Hepatocyte (in vitro differentiated cells): ENCODE data around the gene POLR2E. TPM values are rescaled to one million over a fixed set of nuclear protein-coding genes. Genes with fewer than 3 reads are reported as not detected.
A peak's percentile ranks its signal among the peaks of the same experiment; 100 is the strongest.

Source experiments
- DNase-seq: peaks from one replicate; pipeline ENCODE4 v3.0.0-alpha.2; 2016; ENCODE audit warnings: low spot score
- H2AFZ ChIP-seq: fragments of 200-600 bp; sonication (generic); 2 replicates; pipeline ENCODE4 v1.6.0; 2016; ENCODE audit warnings: antibody characterized with exemption, mild to moderate bottlenecking
- H3K27ac ChIP-seq: fragments of 200-600 bp; sonication (generic); 2 replicates; pipeline ENCODE4 v1.5.1; 2016; ENCODE audit warnings: mild to moderate bottlenecking
- H3K27me3 ChIP-seq: fragments of 200-600 bp; sonication (generic); 2 replicates; pipeline ENCODE4 v1.6.1; 2016
- H3K36me3 ChIP-seq: fragments of 200-600 bp; sonication (generic); replicated peaks from 2 replicates; pipeline ENCODE4 v1.5.1; 2016; ENCODE audit warnings: low read depth; ENCODE audit not compliant: insufficient read depth
- H3K4me1 ChIP-seq: fragments of 200-600 bp; sonication (generic); 2 replicates; pipeline ENCODE4 v1.5.1; 2016; ENCODE audit warnings: mild to moderate bottlenecking, moderate library complexity; ENCODE audit not compliant: insufficient read depth
- H3K4me2 ChIP-seq: fragments of 200-600 bp; sonication (generic); 2 replicates; pipeline ENCODE4 v1.6.0; 2016
- H3K4me3 ChIP-seq: fragments of 200-600 bp; sonication (generic); 2 replicates; pipeline ENCODE4 v1.5.1; 2016; ENCODE audit warnings: mild to moderate bottlenecking
- H3K79me2 ChIP-seq: fragments of 200-600 bp; sonication (generic); 2 replicates; pipeline ENCODE4 v1.6.0; 2017; ENCODE audit warnings: mild to moderate bottlenecking
- H3K9me2 ChIP-seq: fragments of 200-600 bp; sonication (generic); replicated peaks from 2 replicates; pipeline ENCODE4 v1.6.0; 2017; ENCODE audit warnings: mild to moderate bottlenecking; ENCODE audit not compliant: insufficient read depth
- H3K9me3 ChIP-seq: fragments of 200-600 bp; sonication (generic); 2 replicates; pipeline ENCODE4 v1.5.1; 2016; ENCODE audit warnings: low read depth, mild to moderate bottlenecking
- H4K20me1 ChIP-seq: fragments of 200-600 bp; sonication (generic); 2 replicates; pipeline ENCODE4 v1.6.0; 2016; ENCODE audit warnings: mild to moderate bottlenecking; ENCODE audit not compliant: insufficient read depth, poor library complexity, severe bottlenecking
- EZH2 ChIP-seq: fragments of 200-600 bp; sonication (generic); IDR thresholded peaks from 2 replicates; pipeline ENCODE4 v1.6.1; 2016; ENCODE audit warnings: antibody characterized with exemption, mild to moderate bottlenecking, borderline replicate concordance
- EZH2phosphoT487 ChIP-seq: fragments of 200-600 bp; sonication (generic); IDR thresholded peaks from one replicate; pipeline ENCODE4 v1.6.1; 2018; ENCODE audit warnings: antibody characterized with exemption, mild to moderate bottlenecking, low read depth, moderate library complexity; ENCODE audit not compliant: unreplicated experiment, severe bottlenecking
- WGBS: methylation state at CpG from one replicate; pipeline ENCODE4 v1.1.6; 2016; ENCODE audit warnings: low lambda C conversion rate; ENCODE audit errors: missing lambda C conversion rate; 5-methylcytosine and 5-hydroxymethylcytosine counted together
- polyA plus RNA-seq: library from polyadenylated mRNA; unstranded; fragments of >200 nt; fragmentation: Nextera tagmentation; extraction: Ambion mirVana; gene quantifications from 2 replicates; pipeline ENCODE4 v1.2.1, GENCODE V29; 2016
- total RNA-seq: library from RNA; depleted of rRNA; stranded (reverse); fragments of >200 nt; gene quantifications from 2 replicates; pipeline ENCODE4 v1.2.3, GENCODE V29; 2014
- TF ChIP-seq, protein P1 (sequence below): fragments of 200-600 bp; sonication (generic); IDR thresholded peaks from 2 replicates; pipeline ENCODE4 v1.5.1; 2016; ENCODE audit warnings: antibody characterized with exemption, mild to moderate bottlenecking; ENCODE audit not compliant: poor library complexity

The POLR2E gene
- total and polyA plus RNA-seq, 2 experiments from 2014 or later: 126 to 328 TPM

DNA sequence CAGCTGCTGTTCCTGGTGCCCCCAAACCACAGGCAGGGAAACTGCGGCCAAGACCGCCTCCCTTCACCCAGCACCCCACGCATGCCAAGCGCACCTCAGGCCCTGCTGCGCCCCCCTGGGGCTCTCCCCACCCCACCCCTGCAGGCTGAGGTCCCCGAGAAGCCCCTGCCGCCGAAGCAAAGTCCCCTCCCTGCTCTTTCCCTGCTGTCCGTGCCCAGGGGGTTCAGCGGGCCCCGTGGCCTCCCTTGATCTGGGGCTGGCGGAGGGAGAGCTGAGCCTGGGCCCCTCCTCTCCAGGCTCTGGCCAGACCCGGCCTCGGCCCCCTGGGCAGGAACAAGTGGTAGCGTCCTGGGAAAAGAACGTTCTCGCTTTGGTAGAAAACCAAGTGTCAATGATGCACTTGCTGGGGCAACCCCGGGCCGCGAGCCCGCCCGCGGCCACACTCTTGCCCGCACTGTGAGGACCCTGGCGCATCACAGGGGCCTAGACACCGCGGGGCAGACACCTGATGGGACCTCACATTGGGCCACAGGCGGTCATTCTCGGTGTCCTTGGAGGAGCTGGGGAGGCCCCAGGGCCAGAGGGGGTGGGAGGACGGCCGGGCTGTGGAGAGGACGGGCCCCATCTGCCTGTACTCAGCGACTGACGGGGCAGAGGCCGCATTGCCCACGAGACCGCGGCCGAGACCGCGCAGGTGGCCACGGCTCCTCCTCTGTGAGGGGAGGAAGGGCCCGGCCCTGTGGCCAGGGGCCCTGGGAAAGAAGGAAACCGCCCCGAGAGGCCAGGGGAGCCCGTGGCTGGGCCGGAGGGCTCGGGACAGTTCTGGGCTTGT lies 37.6 kb upstream of the POLR2E start:
- no peaks in the 10 kb centered on the region for H3K9me3 ChIP-seq
- no peak overlapping the region for H3K4me3 ChIP-seq
- H3K4me2 ChIP-seq: peak overlapping the region; percentile 91
- WGBS: 87% methylated on average over 40 of the region's 48 CpGs
- peaks cover 22% of the 10 kb centered on the region for H3K4me1 ChIP-seq
- H3K9me2 ChIP-seq: no peaks in the 10 kb centered on the region
- peaks cover 36% of the 10 kb centered on the region for H3K79me2 ChIP-seq
- DNase-seq: no peak
- peaks cover 12% of the 10 kb centered on the region for H4K20me1 ChIP-seq
- H2AFZ ChIP-seq: no peak overlapping the region
- TF ChIP-seq EZH2 (no peak), EZH2phosphoT487 (no peak)
- TF ChIP-seq, protein P1, sequence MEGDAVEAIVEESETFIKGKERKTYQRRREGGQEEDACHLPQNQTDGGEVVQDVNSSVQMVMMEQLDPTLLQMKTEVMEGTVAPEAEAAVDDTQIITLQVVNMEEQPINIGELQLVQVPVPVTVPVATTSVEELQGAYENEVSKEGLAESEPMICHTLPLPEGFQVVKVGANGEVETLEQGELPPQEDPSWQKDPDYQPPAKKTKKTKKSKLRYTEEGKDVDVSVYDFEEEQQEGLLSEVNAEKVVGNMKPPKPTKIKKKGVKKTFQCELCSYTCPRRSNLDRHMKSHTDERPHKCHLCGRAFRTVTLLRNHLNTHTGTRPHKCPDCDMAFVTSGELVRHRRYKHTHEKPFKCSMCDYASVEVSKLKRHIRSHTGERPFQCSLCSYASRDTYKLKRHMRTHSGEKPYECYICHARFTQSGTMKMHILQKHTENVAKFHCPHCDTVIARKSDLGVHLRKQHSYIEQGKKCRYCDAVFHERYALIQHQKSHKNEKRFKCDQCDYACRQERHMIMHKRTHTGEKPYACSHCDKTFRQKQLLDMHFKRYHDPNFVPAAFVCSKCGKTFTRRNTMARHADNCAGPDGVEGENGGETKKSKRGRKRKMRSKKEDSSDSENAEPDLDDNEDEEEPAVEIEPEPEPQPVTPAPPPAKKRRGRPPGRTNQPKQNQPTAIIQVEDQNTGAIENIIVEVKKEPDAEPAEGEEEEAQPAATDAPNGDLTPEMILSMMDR: no peak
- H3K27me3 ChIP-seq: no peaks in the 10 kb centered on the region
- peak overlapping the region; percentile 95 for H3K27ac ChIP-seq
- no peaks in the 10 kb centered on the region for H3K36me3 ChIP-seq

DNA sequence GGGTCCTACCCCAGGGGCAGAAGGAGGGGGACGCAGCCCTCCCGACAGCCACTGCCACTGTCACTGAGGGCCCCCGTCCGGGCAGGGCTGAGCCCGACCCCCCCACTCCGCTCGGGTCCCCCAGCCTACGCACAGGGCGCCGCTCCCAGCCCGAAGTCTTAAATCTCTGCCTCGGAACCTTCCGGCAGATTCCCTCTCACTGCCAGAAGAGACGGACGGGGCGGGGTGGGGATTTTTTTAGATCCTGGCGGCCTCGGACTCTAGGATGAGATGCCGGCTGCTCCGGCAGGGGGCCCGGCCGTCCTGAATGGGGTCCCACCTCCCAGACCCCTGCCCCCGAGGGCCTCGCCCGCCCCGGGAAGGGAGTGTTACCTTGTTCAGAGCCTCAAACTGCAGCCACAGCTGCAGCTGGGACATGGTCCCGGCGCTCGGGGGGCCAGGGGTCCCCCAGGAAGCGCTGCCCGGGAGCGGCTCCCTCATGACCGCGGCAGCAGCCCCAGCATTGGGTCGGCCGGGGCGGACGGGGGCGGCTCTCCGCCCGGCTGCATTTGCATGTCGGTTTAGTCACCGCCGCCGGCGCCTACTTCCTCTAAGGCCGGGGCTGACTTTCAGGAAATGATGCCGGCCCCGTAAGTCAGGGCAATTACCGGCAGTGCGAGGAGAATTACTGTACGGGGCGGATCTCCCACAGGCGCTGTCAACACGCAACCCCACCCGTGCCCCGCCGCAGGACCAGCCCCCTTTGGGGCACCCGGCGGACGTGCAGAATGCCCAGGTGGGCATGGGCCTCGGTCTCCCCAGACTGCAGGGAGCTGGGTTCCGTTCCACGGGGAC lies 36.8 kb upstream of the POLR2E start:
- H3K4me1 ChIP-seq: peaks cover 22% of the 10 kb centered on the region
- H3K27ac ChIP-seq: peak overlapping the region; percentile 95
- peak overlapping the region; percentile 58 for H3K4me3 ChIP-seq
- no peaks in the 10 kb centered on the region for H3K9me3 ChIP-seq
- H3K9me2 ChIP-seq: no peaks in the 10 kb centered on the region
- H3K27me3 ChIP-seq: no peaks in the 10 kb centered on the region
- WGBS: 12% methylated on average over 42 of the region's 64 CpGs
- no peaks in the 10 kb centered on the region for H3K36me3 ChIP-seq
- peak; percentile 93 for DNase-seq
- H3K79me2 ChIP-seq: peaks cover 36% of the 10 kb centered on the region
- TF ChIP-seq, protein P1: peak; percentile 8
- TF ChIP-seq EZH2phosphoT487: no peak
- TF ChIP-seq EZH2: no peak
- H2AFZ ChIP-seq: no peak overlapping the region
- peaks cover 12% of the 10 kb centered on the region for H4K20me1 ChIP-seq
- peak overlapping the region; percentile 91 for H3K4me2 ChIP-seq

DNA sequence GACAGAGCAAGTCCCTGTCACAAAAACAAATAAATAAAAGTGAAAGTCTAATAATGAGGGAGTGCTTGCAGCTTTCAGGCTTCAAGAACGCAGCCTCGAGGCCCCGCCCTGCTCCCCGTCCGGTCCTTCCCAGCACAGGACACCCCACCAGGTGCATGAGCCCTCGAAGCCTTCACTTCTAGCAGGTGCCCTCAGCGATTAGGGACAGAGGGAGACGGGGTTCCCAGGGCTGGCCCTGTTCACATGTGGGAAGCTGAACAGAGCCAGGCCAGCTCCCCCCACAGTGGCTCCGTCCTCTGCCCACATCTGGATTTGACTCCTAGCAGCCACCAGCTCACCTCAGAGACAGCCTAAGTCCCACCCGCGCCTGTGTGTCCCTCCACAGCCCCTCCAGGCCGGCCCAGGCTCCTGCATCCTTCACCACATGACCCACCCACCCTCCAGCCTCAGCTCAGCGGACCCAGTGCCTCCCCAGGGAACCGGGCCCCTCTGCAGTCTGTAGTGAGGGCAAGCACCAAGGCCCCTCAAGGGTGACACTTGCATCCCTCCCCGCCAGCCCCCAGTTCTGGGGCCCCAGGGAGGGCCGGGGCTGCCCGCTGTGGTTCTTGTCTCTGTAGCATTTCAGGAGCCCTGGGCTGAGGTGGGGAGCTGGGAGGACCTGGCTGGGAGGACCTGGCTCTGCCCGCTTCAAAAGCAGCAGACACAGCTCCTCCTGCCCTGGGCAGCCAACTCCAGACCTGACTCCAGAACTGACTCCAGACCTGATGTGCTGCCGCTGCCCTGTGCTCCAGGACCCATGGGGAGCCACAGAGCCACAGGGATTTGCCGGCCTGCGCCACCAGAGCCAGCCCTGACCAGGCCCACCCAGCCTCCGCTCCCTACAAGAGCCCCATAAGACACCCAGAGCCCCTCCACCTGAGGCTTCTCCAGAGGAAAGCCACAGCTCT lies 35.9 kb upstream of the POLR2E start:
- no peaks in the 10 kb centered on the region for H3K9me3 ChIP-seq
- H3K9me2 ChIP-seq: no peaks in the 10 kb centered on the region
- H3K27ac ChIP-seq: peak overlapping the region; percentile 95
- no peak for DNase-seq
- peaks cover 12% of the 10 kb centered on the region for H4K20me1 ChIP-seq
- no peak for TF ChIP-seq EZH2
- TF ChIP-seq EZH2phosphoT487: no peak
- TF ChIP-seq, protein P1: no peak
- peaks cover 36% of the 10 kb centered on the region for H3K79me2 ChIP-seq
- peak overlapping the region; percentile 91 for H3K4me2 ChIP-seq
- no peak overlapping the region for H2AFZ ChIP-seq
- peaks cover 22% of the 10 kb centered on the region for H3K4me1 ChIP-seq
- H3K4me3 ChIP-seq: peak overlapping the region; percentile 58
- H3K27me3 ChIP-seq: no peaks in the 10 kb centered on the region
- WGBS: 75% methylated on average over 19 of the region's 22 CpGs
- no peaks in the 10 kb centered on the region for H3K36me3 ChIP-seq
